ENCODE data around the gene FGFRL1.

FGFRL1 gene

GRCh38 chr4:988726-989721, 22.4 kb upstream of the FGFRL1 start:
- no peak overlapping the region; the same call in 1 of the 2 replicates for H3K4me3 ChIP-seq (ENCODE audit: low read depth, low read length)
- DNase-seq (ENCODE audit: low read depth, low spot score): no peak
- POLR2A ChIA-PET: no interaction called here
- no peak for TF ChIP-seq CTCF (IDR thresholded peaks at IDR 0.05; ENCODE audit: insufficient read depth, low read length, missing control alignments)
- CTCF ChIA-PET: no interaction called here

- POLR2A ChIA-PET: no interaction called here
- CTCF ChIA-PET: no interaction called here
- TF ChIP-seq CTCF (IDR thresholded peaks at IDR 0.05; ENCODE audit: insufficient read depth, low read length, missing control alignments): no peak
- no peak for DNase-seq (ENCODE audit: low read depth, low spot score)
- no peak overlapping the region for H3K4me3 ChIP-seq (ENCODE audit: low read depth, low read length)
Observed at GRCh38 chr4:989722-990471, 21.5 kb upstream of the FGFRL1 start.

- CTCF ChIA-PET: interaction anchor here (1.2 kb wide), 1 partner anchor 250 kb away, joined by 3 read pairs; no protein-coding TSS in a partner anchor
- POLR2A ChIA-PET: no interaction called here
- H3K4me3 ChIP-seq (ENCODE audit: low read depth, low read length): no peak overlapping the region
- TF ChIP-seq CTCF (IDR thresholded peaks at IDR 0.05; ENCODE audit: insufficient read depth, low read length, missing control alignments): no peak
- DNase-seq (ENCODE audit: low read depth, low spot score): no peak
Observed at GRCh38 chr4:990746-991367, 20.6 kb upstream of the FGFRL1 start.

GRCh38 chr4:991451-992296, 19.8 kb upstream of the FGFRL1 start:
- ChIA-PET POLR2A (no interaction called here), CTCF (interaction anchor here (1.2 kb wide), 1 partner anchor 251 kb away, joined by 3 read pairs; no protein-coding TSS in a partner anchor)
- no peak for DNase-seq (ENCODE audit: low read depth, low spot score)
- no peak overlapping the region for H3K4me3 ChIP-seq (ENCODE audit: low read depth, low read length)
- no peak for TF ChIP-seq CTCF (IDR thresholded peaks at IDR 0.05; ENCODE audit: insufficient read depth, low read length, missing control alignments)

GRCh38 chr4:992297-993110, 18.9 kb upstream of the FGFRL1 start:
- CTCF ChIA-PET: interaction anchor here (1.0 to 1.2 kb wide), 2 partner anchors 18 to 117 kb away, joined by 3 read pairs; no protein-coding TSS in a partner anchor
- no peak for DNase-seq (ENCODE audit: low read depth, low spot score)
- no peak for TF ChIP-seq CTCF (IDR thresholded peaks at IDR 0.05; ENCODE audit: insufficient read depth, low read length, missing control alignments)
- POLR2A ChIA-PET: no interaction called here
- H3K4me3 ChIP-seq (ENCODE audit: low read depth, low read length): no peak overlapping the region

Data from AG04449 (cell line).